HG02763 (cell line): Measurements from ENCODE around the gene ROGDI.

Experiments used
- ATAC-seq: cut with Tn5 transposase; IDR thresholded peaks from one replicate; pipeline ENCODE4 v1.9.1; 2021; ENCODE audit warnings: mild to moderate bottlenecking, moderate library complexity; ENCODE audit not compliant: unreplicated experiment

ROGDI gene

GRCh38 chr16:4768549-4769305 is 33.7 kb downstream of the ROGDI start:
- ATAC-seq = peak; percentile 63

GRCh38 chr16:4767872-4768548 is 34.4 kb downstream of the ROGDI start:
- no peak for ATAC-seq

- peak; percentile 81 for ATAC-seq
Measured at GRCh38 chr16:4766875-4767628, 35.4 kb downstream of the ROGDI start, which contains the start of gene ZNF500. Gene ZNF500, minus strand, starts transcription at chr16:4767162. Its CDS starts 1,184 bp downstream, at chr16:4765978.

GRCh38 chr16:4765511-4766474 is 36.6 kb downstream of the ROGDI start:
- ATAC-seq = no peak

GRCh38 chr16:4763791-4764190 is 38.6 kb downstream of the ROGDI start:
- ATAC-seq = no peak

GRCh38 chr16:4762205-4762604 is 40.2 kb downstream of the ROGDI start:
- ATAC-seq = no peak

GRCh38 chr16:4760221-4760910 is 42.1 kb downstream of the ROGDI start:
- no peak for ATAC-seq

GRCh38 chr16:4755687-4756086 is 46.7 kb downstream of the ROGDI start:
- no peak for ATAC-seq

- ATAC-seq = no peak
Measured at GRCh38 chr16:4754865-4755264, 47.6 kb downstream of the ROGDI start.

- no peak for ATAC-seq
Measured at GRCh38 chr16:4753227-4753626, 49.2 kb downstream of the ROGDI start.

- ATAC-seq = no peak
Measured at GRCh38 chr16:4752351-4753100, 49.9 kb downstream of the ROGDI start.

GRCh38 chr16:4750896-4751295 is 51.5 kb downstream of the ROGDI start:
- no peak for ATAC-seq

- no peak for ATAC-seq
Measured at GRCh38 chr16:4749700-4750257, 52.7 kb downstream of the ROGDI start.

- no peak for ATAC-seq
Measured at GRCh38 chr16:4748682-4749411, 53.6 kb downstream of the ROGDI start.

GRCh38 chr16:4747906-4748681 is 54.3 kb downstream of the ROGDI start:
- no peak for ATAC-seq

GRCh38 chr16:4746991-4747574 is 55.4 kb downstream of the ROGDI start:
- ATAC-seq = no peak
